ACC112 (cell line): ENCODE data around the gene MBNL2.

Experiments
- H2AFZ ChIP-seq: fragments of 200-600 bp; sonication (generic); one replicate; pipeline ENCODE4 v1.6.0; 2017; ENCODE audit warnings: antibody characterized with exemption, low read length; ENCODE audit not compliant: unreplicated experiment
- H3K27ac ChIP-seq: fragments of 200-600 bp; sonication (generic); 2 replicates; pipeline ENCODE4 v1.5.1; 2014; ENCODE audit warnings: low read depth, mild to moderate bottlenecking, antibody characterized with exemption, low read length, moderate library complexity
- H3K27me3 ChIP-seq: fragments of 200-600 bp; sonication (generic); 2 replicates; pipeline ENCODE4 v1.6.1; 2014; ENCODE audit warnings: mild to moderate bottlenecking, antibody characterized with exemption, low read length, moderate library complexity, mixed read lengths; ENCODE audit not compliant: insufficient read depth
- H3K36me3 ChIP-seq: fragments of 200-600 bp; sonication (generic); 2 replicates; pipeline ENCODE4 v1.6.1; 2016; ENCODE audit warnings: mild to moderate bottlenecking, antibody characterized with exemption, low read length, moderate library complexity, mixed read lengths; ENCODE audit not compliant: insufficient read depth
- H3K4me1 ChIP-seq: fragments of 200-600 bp; sonication (generic); one replicate; pipeline ENCODE4 v1.6.1; 2016; ENCODE audit warnings: low read length, mixed read lengths; ENCODE audit not compliant: insufficient read depth, unreplicated experiment, control insufficient read depth
- H3K4me3 ChIP-seq: fragments of 200-600 bp; sonication (generic); 2 replicates; pipeline ENCODE4 v1.5.1; 2014; ENCODE audit warnings: mild to moderate bottlenecking, low read depth, low read length
- H3K79me2 ChIP-seq: fragments of 200-600 bp; sonication (generic); one replicate; pipeline ENCODE4 v1.6.0; 2016; ENCODE audit warnings: low read length; ENCODE audit not compliant: control insufficient read depth, unreplicated experiment, insufficient read depth

The MBNL2 gene

GRCh38 chr13:97422118-97423054 lies 200.3 kb downstream of the MBNL2 start:
- H3K36me3 ChIP-seq, result no peaks in the 10 kb centered on the region
- H2AFZ ChIP-seq, result no peak overlapping the region
- no peak overlapping the region for H3K27ac ChIP-seq
- no peaks in the 10 kb centered on the region for H3K79me2 ChIP-seq
- H3K27me3 ChIP-seq, result no peaks in the 10 kb centered on the region
- no peaks in the 10 kb centered on the region for H3K4me1 ChIP-seq
- H3K4me3 ChIP-seq, result no peak overlapping the region

- no peaks in the 10 kb centered on the region for H3K36me3 ChIP-seq
- H2AFZ ChIP-seq, result no peak overlapping the region
- H3K4me1 ChIP-seq, result no peaks in the 10 kb centered on the region
- no peak overlapping the region for H3K4me3 ChIP-seq
- H3K27me3 ChIP-seq, result no peaks in the 10 kb centered on the region
- H3K79me2 ChIP-seq, result no peaks in the 10 kb centered on the region
- H3K27ac ChIP-seq, result no peak overlapping the region
Measured at GRCh38 chr13:97423300-97424045, 201.3 kb downstream of the MBNL2 start.

GRCh38 chr13:97425590-97425989 lies 203.5 kb downstream of the MBNL2 start:
- peaks cover 4% of the 10 kb centered on the region for H3K4me1 ChIP-seq

GRCh38 chr13:97426695-97427094 lies 204.6 kb downstream of the MBNL2 start:
- Histone ChIP-seq H3K36me3 (no peaks in the 10 kb centered on the region), H3K27ac (no peak overlapping the region), H3K4me1 (peaks cover 4% of the 10 kb centered on the region), H3K79me2 (no peaks in the 10 kb centered on the region), H2AFZ (no peak overlapping the region), H3K4me3 (no peak overlapping the region), H3K27me3 (no peaks in the 10 kb centered on the region)

More at GRCh38 chr13:97425590-97425989, 203.5 kb downstream of the MBNL2 start:
- Histone ChIP-seq H3K27me3 (no peaks in the 10 kb centered on the region), H3K4me3 (no peak overlapping the region), H3K27ac (no peak overlapping the region), H3K36me3 (no peaks in the 10 kb centered on the region), H2AFZ (no peak overlapping the region), H3K79me2 (no peaks in the 10 kb centered on the region)

GRCh38 chr13:97429681-97430081 lies 207.5 kb downstream of the MBNL2 start:
- Histone ChIP-seq H3K27me3 (no peaks in the 10 kb centered on the region), H3K27ac (no peak overlapping the region), H3K36me3 (no peaks in the 10 kb centered on the region), H2AFZ (no peak overlapping the region), H3K4me1 (peaks cover 4% of the 10 kb centered on the region), H3K4me3 (peak overlapping the region; percentile 27; the same call in 1 of the 2 replicates), H3K79me2 (peaks cover 2% of the 10 kb centered on the region)

GRCh38 chr13:97430296-97430695 lies 208.2 kb downstream of the MBNL2 start:
- peaks cover 4% of the 10 kb centered on the region for H3K4me1 ChIP-seq
- no peak overlapping the region for H2AFZ ChIP-seq
- no peaks in the 10 kb centered on the region for H3K36me3 ChIP-seq
- H3K4me3 ChIP-seq, result no peak overlapping the region
- H3K27ac ChIP-seq, result no peak overlapping the region
- peaks cover 7% of the 10 kb centered on the region for H3K79me2 ChIP-seq
- no peaks in the 10 kb centered on the region for H3K27me3 ChIP-seq

GRCh38 chr13:97431171-97431764 lies 209.1 kb downstream of the MBNL2 start:
- Histone ChIP-seq H2AFZ (peak overlapping the region; percentile 86), H3K27ac (no peak overlapping the region), H3K4me1 (peaks cover 7% of the 10 kb centered on the region), H3K36me3 (no peaks in the 10 kb centered on the region), H3K4me3 (peak overlapping the region; percentile 96; the same call in 1 of the 2 replicates), H3K79me2 (peaks cover 16% of the 10 kb centered on the region), H3K27me3 (no peaks in the 10 kb centered on the region)

- H3K4me3 ChIP-seq, result peak overlapping the region; percentile 96
- no peaks in the 10 kb centered on the region for H3K27me3 ChIP-seq
- no peaks in the 10 kb centered on the region for H3K36me3 ChIP-seq
- peak overlapping the region; percentile 98 for H3K27ac ChIP-seq
- H3K4me1 ChIP-seq, result peaks cover 12% of the 10 kb centered on the region
- peaks cover 25% of the 10 kb centered on the region for H3K79me2 ChIP-seq
- peak overlapping the region; percentile 86 for H2AFZ ChIP-seq
Measured at GRCh38 chr13:97432232-97432916, 210.2 kb downstream of the MBNL2 start.

GRCh38 chr13:97432917-97433726 lies 211.0 kb downstream of the MBNL2 start:
- Histone ChIP-seq H3K36me3 (no peaks in the 10 kb centered on the region), H2AFZ (peak overlapping the region; percentile 99), H3K4me1 (peaks cover 12% of the 10 kb centered on the region), H3K4me3 (peak overlapping the region; percentile 96), H3K79me2 (peaks cover 31% of the 10 kb centered on the region), H3K27me3 (no peaks in the 10 kb centered on the region), H3K27ac (peak overlapping the region; percentile 98)
